GM21619 (cell line): Measurements from ENCODE around the gene CCL17.
A peak's percentile ranks its signal among the peaks of the same experiment; 100 is the strongest.

ENCODE experiments used
- ATAC-seq: cut with Tn5 transposase; IDR thresholded peaks from one replicate; pipeline ENCODE4 v1.9.1; 2021; ENCODE audit not compliant: unreplicated experiment

CCL17 gene

DNA sequence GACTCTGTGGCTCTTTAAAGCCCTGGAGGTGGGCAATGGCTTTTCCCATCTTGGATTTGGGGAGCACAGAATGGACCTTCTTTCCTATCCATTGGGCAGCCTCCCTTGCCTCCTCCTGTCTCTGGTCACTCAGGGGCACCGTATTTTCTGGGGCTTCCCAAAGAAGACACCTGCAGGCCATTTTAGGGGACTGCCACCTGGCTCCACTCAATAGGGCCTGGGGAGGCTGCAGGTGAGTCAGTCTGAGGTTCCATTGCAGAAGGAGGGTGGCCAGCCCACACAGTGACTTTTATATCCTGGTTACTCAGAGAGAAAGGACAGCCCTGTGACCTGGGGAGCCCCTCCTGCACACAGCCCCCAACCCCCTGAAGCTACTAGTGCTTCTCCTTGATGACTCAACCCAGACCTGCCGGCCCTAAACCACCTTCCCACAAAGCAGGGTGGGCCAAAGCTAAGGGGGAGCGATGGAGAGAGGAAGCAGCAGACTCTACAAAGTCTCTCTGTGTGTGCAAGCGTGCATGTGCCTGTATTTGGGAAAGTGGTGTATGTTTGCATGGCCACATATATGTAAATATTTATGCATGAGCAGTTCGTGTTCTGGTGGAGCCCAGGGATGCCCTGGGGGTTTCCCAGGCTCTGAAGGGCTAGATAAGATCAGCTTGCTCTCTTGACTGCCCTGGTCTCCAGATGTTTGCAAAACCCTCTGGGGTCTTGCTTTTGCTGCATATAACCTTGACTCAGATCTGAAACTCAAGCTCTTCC lies 27.3 kb upstream of the CCL17 start:
- peak; percentile 70 for ATAC-seq

- ATAC-seq = no peak
These were observed 25.0 kb upstream of the CCL17 start for GRCh38 chr16:57379579-57379978.

GRCh38 chr16:57380671-57381462 lies 23.7 kb upstream of the CCL17 start:
- ATAC-seq = no peak

DNA sequence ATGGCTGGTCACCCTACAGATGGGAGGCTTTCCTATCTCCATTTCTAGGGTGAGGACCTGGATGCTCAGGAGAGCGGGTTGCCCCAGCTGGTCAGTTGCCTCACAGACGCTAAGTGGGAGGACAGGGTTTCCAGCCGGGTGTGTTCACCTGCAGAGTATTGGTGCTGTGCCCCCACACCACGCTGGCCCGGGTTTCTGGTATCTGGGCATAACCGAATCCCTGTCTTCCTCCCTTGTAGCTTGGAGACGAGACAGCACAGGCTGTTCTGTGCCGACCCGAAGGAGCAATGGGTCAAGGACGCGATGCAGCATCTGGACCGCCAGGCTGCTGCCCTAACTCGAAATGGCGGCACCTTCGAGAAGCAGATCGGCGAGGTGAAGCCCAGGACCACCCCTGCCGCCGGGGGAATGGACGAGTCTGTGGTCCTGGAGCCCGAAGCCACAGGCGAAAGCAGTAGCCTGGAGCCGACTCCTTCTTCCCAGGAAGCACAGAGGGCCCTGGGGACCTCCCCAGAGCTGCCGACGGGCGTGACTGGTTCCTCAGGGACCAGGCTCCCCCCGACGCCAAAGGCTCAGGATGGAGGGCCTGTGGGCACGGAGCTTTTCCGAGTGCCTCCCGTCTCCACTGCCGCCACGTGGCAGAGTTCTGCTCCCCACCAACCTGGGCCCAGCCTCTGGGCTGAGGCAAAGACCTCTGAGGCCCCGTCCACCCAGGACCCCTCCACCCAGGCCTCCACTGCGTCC lies 22.6 kb upstream of the CCL17 start:
- no peak for ATAC-seq

- no peak for ATAC-seq
These were observed 21.9 kb upstream of the CCL17 start for GRCh38 chr16:57382535-57383275.

GRCh38 chr16:57383276-57384247 lies 21.0 kb upstream of the CCL17 start:
- ATAC-seq = no peak

- ATAC-seq = no peak
These were observed 20.1 kb upstream of the CCL17 start for GRCh38 chr16:57384248-57385070.

DNA sequence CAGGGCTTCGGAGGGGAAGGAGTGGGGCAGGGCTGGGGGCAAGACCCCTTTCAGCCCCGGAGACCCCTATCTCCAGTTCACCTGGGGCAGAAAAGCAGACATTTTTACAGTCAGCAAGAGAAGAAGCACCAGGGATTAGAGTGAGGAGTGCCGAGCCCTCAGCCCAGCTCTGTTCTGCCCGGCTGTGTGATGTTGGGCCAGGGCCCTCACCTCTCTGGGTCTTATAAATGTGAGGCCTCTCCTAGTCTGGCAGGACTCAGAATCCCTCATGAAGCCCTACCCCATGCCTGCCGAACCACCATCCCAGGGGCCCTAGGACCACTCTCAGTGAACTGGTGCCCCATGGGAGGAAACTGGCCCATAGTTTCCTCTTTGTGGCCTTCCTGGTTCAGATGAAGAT lies 19.5 kb upstream of the CCL17 start:
- no peak for ATAC-seq

GRCh38 chr16:57386381-57386951 lies 18.1 kb upstream of the CCL17 start:
- ATAC-seq = no peak

- ATAC-seq = no peak
These were observed 16.8 kb upstream of the CCL17 start for GRCh38 chr16:57387598-57388354.

DNA sequence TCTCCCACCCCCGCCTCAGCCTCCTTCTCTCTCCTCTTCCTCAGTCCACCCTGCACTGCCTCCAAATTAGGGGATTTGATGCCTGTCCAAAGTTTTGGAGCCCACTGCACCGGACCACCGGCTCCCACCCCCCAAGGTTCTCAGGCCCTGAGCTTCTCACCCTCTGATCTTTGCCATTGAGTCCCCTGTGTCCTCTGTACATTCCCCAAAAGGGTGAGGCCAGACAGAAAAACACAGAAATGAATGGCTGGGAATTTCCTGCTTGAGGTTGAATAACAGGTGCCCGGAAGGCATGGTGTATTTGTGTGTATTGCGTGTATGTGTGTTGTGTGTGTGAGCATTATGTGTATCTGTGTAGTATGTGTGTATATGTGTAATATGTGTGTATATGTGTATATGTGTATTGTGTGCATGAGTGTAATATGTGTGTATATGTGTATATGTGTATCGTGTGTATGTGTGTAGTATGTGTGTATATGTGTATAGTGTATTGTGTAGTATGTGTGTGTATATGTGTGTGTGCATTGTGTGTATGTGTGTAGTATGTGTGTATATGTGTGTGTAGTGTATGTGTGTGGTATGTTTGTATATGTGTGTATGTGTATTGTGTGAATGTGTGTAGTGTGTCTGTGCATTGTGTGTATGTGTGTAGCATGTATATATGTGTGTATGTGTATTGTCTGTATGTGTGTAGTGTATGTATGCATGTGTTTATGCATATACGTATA lies 16.0 kb upstream of the CCL17 start:
- no peak for ATAC-seq

- ATAC-seq = no peak
These were observed 15.5 kb upstream of the CCL17 start for GRCh38 chr16:57389087-57389468.

DNA sequence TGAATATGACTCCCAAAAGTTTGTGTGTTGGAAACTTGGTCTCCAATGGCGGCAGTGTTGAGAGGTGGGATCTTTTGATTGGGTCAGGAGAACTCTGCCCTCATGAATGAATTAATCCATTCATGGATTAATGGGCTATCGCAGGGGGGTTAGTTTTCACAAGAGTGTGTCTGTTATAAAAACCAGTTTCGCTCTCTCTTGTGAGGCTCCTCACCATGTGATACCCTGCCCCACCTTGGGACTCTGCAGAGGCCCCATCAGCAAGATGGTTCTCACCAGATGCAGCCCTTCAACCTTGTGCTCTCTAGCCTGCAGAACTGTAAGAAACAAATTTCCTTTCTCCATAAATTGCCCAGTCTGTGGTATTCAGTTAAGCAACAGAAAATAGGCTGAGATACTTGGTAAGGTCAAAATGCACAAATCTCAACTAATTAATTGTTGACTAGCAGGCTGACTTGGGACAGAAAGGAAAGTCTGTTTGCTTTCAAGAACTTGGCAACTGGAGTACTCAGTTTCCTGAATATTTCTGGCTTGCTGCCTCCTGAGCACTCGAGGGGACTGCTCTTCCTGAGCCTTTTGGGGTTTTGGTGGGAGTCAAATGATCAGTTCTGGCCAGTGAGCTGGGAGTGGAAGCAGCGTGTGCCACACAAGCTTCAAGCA lies 13.8 kb upstream of the CCL17 start:
- ATAC-seq = no peak

DNA sequence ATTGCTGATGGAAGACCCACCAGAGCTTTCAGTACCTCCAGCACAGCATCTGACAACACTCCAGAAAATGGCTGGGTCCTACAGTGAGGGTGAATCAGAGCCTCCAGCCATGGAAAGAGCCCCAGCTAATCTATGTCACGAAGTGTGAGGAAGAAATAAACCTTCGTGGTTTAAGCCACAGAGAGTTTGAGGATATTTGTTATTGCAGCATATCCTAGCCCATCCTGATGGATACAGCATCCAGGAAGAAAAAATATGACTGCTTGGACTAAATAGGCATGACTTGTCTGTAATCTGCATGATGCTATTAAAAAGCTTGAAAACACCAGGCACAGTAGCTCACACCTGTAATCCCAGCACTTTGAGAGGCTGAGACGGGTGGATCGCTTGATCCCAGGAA lies 13.3 kb upstream of the CCL17 start:
- ATAC-seq = no peak

DNA sequence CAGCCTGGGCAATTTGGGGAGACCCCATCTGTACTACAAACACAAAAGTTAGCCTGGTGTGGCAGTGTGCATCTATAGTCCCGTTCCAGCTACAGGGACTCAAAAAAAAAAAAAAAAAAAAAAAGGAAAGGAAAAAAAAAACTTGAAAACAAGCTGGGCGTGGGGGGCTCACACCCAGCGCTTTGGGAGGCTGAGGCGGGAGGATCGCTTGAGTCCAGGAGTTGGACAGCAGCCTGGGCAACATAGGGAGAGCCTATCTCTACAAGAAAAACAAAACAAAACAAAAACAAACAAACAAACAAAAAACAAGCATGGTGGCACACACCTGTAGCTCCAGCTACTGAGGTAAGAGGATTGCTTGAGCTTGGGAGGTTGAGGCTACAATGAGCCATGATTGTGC lies 12.9 kb upstream of the CCL17 start:
- no peak for ATAC-seq

DNA sequence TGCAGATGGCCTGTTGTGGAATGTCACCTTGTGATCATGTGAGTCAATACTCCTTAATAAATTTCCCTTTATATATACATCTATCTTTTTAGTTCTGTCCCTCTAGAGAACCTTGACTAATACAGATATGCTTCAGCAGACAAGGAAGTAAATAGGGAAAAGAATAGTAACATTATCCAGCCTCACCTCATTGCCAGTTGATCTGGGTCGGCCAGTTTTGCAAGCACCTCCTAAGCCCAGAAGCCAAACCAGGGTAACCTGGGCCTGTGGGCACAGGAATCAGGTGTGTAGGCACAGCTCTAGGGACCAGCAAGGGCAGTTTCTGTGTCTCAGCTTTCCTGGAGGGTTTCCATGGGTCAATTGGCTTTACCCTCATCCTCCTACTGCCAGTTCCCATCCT lies 11.9 kb upstream of the CCL17 start:
- ATAC-seq = no peak

GRCh38 chr16:57394444-57394843 lies 10.1 kb upstream of the CCL17 start:
- ATAC-seq = no peak
